ENCODE measurements around the gene COL4A6. TPM values are rescaled to one million over a fixed set of nuclear protein-coding genes. Genes with fewer than 3 reads are reported as not detected.

COL4A6 gene
- total RNA-seq, 1 experiment from 2014 or later: not detected

DNA sequence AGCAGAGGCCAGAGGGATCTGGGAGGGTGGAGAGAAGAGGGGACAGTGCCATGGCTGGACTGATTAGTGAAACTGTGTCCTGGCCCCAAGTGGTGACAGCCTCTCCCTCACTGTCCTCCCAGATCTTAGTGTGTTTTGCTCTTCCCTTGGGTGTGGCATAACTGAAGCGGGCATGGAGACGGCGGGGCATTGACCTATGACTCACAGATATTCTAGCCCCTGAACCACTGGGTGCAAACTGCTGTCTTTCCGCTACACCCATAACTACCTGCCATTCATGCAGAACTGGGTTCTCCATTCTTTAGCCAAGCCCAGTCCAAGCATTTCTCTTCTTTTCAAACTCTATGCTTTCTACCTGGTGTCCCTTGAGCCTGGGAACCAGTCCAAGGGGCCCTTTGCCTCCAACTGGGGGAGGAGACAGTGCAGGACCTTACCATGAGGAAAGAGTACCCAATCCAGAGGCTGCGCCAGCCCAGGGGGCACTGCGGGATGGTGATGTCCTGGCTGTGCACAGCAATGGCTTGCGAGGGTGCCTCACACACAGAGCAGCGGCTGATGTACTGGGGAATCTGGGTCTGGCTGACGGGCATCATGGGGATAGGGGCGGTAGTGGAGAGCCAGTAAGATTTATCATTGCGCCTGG lies 279.1 kb downstream of the COL4A6 start:
- DNase-seq (ENCODE audit: low read depth, low spot score): no peak
- in situ Hi-C loops (cut with HindIII; ENCODE audit: low pct_unique_long_range_greater_than_20kb, low sequenced_read_pairs): no loop called here

DNA sequence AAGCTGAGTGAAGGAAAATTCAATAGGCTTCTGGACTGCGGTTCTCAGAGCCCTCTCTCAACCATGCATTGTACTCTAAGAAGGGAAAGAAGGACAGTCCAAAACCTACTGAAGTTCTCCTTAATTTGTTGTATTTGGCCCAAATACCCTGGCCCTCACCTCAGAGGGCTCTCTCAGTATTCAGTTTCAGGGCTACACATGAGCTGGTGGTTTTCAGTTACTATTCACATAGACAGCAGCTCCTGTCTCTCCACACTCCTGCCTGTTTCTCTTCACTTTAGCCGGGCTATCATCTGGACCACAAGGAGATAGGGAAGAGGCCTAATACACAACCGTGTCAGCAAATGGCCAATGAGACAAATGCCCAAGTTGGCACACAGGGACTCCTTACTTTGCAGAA lies 280.6 kb downstream of the COL4A6 start:
- in situ Hi-C loops (cut with HindIII; ENCODE audit: low pct_unique_long_range_greater_than_20kb, low sequenced_read_pairs): no loop called here
- no peak for DNase-seq (ENCODE audit: low read depth, low spot score)

DNA sequence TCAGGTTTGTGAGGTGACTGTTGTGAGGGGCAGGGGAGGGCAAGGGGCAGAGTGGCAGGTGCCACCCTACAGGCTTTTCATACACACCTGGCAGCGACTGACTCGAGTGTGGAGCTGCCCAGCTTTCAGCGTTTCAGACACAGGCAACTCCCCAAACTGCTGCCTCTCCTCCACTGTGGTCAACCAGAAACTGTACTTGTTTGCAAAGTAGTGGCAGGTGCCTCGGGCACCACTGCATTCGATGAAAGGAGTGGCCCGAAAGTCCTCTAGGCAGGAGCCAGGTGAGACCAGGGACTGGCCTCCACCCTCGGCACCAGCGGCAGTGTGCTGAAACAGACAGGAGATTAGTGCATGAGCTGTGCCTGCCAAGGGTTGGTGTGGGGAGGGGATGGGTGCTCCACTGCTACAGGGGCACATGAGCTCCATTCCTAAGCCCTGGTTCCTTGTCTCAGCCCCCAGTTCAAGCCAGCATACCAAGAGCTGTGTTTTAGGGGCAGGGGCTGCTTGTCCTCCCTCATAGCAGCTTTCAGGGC lies 281.2 kb downstream of the COL4A6 start:
- in situ Hi-C loops (cut with HindIII; ENCODE audit: low pct_unique_long_range_greater_than_20kb, low sequenced_read_pairs): no loop called here
- no peak for DNase-seq (ENCODE audit: low read depth, low spot score)

DNA sequence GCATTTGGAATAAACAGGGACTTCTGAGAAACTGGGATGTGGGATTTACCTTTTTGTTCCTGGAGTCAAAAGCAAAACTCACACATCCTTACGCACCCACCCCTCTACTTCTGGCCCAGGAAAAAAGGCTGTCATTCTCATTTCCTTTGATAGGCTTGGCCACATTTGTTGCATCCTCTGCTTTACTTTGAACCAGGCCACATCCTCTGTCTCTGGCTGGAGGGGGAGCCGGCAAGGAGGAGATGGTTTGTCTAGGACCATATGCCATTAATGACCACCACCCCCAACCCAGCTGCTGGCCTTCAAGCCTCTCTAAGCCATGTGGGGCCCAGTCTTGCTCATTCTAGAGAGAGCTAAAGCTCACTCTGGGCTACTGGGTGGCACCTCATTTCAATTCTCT lies 282.1 kb downstream of the COL4A6 start:
- in situ Hi-C loops (cut with HindIII; ENCODE audit: low pct_unique_long_range_greater_than_20kb, low sequenced_read_pairs): no loop called here
- no peak for DNase-seq (ENCODE audit: low read depth, low spot score)

DNA sequence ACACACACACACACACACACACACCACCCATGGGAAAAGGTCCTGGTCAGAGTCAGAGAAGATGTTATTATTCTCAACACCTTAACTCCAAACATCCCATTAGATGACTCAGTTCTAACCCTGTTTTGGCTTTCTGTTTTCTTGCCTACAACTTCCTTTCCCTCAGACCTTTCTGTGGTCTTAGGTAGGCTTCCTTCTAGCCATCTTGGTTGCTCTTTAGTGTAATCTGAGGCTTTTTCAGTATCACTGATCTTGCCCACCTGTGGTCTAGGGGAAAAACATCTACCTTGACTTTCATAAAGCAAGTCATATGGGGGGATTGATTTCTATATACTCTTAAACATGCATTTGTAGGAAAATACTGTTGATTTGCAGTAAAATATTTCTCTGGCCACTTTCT lies 289.7 kb downstream of the COL4A6 start:
- in situ Hi-C loops (cut with HindIII; ENCODE audit: low pct_unique_long_range_greater_than_20kb, low sequenced_read_pairs): no loop called here
- no peak for DNase-seq (ENCODE audit: low read depth, low spot score)

DNA sequence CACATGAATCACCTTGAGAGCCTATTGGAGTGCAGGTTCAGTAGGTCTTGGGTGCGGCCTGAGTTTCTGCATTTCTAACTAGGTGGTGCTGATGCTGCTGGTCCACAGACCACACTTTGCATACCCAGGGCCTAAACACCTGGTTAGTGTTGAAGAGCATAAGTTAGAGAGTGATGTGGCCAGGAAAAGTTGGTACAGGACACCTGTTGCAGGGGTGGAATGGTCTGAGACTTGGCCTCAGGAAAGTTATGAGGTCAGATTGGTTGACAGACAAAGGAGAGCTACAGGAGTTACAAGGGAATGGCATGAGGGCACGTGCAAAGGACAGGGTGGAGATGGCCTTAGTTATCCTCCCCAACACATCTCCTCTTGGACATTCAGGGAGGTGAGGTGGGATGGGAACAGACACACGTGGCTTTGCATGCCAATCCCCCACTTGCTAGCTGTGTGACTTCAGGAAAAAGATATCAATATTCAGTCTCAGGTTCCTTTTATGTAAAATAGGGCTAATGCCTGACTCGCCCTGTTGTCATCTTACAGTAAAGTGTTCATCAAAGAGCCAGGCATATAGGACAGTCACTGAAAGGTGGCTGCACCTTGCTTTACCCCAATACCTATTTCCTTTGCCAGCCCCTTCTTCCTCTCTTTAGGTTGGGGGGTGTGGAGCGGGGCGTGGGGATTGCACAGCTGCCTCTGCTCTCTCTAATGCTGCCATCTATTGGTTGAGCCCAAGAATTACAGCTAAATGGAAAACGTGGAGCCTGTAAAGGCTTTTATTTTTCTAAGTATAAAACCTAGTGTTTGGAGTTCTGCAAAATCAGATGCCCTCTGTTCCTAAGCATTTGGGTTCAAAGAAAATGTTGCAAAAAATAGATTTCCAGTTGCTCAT lies 299.2 kb downstream of the COL4A6 start:
- in situ Hi-C loops (cut with HindIII; ENCODE audit: low pct_unique_long_range_greater_than_20kb, low sequenced_read_pairs): no loop called here

DNA sequence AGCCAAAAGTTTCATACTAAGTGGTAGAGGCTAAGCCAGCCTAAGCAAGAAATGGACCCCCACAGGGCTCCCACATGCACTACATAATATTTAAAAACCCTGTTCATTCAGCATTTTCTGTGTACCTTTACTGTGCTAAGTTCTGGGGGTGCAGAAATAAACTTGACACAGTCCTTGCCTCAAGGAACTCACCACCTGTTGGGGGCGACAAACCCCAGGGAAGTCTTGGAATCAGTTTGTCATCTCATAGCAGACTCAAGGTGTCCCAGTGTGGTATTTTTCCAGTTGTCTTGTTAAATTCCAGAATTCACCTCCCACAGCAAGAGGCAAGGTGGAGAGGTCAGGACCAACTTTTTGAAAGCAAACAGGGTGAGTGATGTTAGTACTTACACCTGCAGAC lies 303.5 kb downstream of the COL4A6 start:
- no peak for DNase-seq (ENCODE audit: low read depth, low spot score)
- in situ Hi-C loops (cut with HindIII; ENCODE audit: low pct_unique_long_range_greater_than_20kb, low sequenced_read_pairs): no loop called here

More for the DNA sequence above, 299.2 kb downstream of the COL4A6 start:
- DNase-seq (ENCODE audit: low read depth, low spot score): peak; percentile 34

DNA sequence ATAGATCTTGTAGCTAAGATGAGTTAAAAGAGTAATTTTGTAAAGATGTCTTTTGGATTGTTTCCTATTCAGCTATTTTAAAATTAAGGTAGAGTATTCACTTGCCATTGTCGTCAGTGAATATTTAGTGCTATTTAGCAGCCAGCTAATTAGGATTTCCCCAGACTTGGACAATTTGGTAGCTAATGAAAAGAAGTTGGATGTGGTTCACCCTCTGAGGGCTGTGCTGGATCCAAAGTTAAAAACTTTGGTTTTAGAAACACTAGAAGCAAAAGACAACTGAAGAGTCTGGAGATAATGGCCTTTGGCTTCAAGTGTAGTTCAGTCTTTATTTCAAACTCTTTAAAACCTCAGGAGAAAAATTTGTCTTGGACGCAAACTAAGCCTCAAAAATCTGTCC lies 305.3 kb downstream of the COL4A6 start:
- in situ Hi-C loops (cut with HindIII; ENCODE audit: low pct_unique_long_range_greater_than_20kb, low sequenced_read_pairs): no loop called here
- DNase-seq (ENCODE audit: low read depth, low spot score): no peak

DNA sequence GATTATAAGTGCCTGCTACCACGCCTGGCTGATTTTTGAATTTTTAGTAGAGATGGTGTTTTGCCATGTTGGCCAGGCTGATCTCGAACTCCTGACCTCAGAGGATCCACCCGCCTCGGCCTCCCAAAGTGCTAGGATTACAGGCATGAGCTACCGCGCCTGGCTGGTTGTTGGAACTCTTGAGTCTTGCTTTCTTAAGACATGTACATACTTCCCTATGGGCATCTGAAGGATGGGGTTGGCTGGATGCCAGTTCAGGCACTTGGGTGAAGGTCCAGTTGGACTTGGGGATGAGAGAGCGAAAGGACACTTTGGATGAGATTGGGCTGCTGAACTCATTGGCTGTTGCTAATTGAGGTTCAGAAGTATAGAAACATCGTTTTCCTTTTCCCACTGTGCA lies 306.2 kb downstream of the COL4A6 start:
- no peak for DNase-seq (ENCODE audit: low read depth, low spot score)
- in situ Hi-C loops (cut with HindIII; ENCODE audit: low pct_unique_long_range_greater_than_20kb, low sequenced_read_pairs): no loop called here

DNA sequence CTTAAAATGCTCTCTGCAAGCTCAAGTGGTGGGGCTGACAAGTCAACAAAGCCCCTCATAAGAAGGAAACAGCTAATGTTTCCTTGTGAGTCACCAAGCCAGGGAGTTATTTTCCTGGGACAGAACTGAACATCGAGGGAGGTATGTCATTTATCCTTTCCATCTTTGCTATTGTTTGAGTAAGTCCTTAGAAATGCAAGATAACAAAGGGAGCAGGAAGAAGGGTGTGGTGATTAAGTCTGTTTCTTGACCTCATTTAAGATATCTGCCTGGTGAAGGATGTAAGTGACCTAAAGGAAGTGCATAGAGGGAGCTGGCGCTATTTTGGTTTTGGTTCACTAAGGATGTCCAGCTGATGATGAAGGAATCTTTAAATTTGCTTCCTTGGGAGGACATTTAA lies 306.8 kb downstream of the COL4A6 start:
- DNase-seq (ENCODE audit: low read depth, low spot score): no peak
- in situ Hi-C loops (cut with HindIII; ENCODE audit: low pct_unique_long_range_greater_than_20kb, low sequenced_read_pairs): no loop called here

DNA sequence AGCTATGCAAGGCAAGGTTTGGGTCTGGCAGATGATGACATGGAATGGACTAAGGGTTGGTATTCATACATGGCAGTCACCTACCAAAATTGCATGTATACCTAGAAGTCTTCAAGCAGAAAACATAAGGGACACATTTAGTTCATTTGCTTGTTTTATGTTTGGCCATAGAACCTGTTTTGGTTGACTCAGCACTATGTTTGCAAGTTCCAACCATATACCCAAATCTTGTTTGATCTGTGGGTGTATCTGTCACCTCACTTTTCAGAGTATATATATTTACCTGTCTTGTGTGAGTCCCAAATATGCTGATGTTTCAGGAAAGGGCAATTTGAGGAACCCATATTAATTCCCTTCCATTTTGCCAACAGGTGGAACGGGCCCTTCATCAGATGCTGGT lies 307.3 kb downstream of the COL4A6 start:
- DNase-seq (ENCODE audit: low read depth, low spot score): no peak
- in situ Hi-C loops (cut with HindIII; ENCODE audit: low pct_unique_long_range_greater_than_20kb, low sequenced_read_pairs): no loop called here

DNA sequence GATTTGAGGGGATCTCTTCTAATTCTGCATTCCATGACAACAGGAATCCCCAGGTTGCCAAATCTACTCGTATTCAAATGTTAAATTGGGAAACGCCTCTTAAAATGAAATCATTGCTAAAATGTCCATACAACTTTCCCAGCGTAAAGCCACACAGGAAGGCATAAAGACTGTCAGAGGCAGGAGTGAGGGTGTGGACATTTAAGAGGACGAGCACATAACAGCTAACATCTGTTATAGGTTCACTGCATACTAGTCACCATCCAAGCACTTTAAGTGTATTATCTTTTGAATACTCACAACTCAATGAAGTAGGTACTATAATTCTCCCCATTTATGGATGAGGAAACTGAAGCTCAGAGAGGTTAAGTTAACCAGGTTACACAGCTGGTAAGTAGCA lies 311.1 kb downstream of the COL4A6 start:
- DNase-seq (ENCODE audit: low read depth, low spot score): no peak
- in situ Hi-C loops (cut with HindIII; ENCODE audit: low pct_unique_long_range_greater_than_20kb, low sequenced_read_pairs): no loop called here

DNA sequence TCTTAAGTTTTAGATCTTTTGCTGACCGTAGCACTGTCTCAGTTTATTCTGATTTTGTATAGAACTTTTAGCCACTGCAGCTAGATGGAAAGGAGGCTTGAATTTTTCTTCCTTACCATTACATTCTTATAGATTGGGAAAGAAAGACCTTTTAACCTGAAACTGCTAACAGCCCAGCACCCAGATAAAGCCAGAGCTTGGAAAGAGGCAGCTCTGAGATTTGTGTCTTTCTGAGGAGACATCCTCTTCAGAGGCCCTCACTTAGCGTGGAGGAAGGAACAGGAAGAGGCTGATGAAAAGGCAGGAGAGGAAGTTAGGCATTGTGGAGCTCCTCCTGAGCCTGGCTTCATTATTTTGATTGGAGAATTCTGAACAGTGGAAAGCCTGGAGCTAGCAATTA lies 311.6 kb downstream of the COL4A6 start:
- DNase-seq (ENCODE audit: low read depth, low spot score): no peak
- in situ Hi-C loops (cut with HindIII; ENCODE audit: low pct_unique_long_range_greater_than_20kb, low sequenced_read_pairs): no loop called here

DNA sequence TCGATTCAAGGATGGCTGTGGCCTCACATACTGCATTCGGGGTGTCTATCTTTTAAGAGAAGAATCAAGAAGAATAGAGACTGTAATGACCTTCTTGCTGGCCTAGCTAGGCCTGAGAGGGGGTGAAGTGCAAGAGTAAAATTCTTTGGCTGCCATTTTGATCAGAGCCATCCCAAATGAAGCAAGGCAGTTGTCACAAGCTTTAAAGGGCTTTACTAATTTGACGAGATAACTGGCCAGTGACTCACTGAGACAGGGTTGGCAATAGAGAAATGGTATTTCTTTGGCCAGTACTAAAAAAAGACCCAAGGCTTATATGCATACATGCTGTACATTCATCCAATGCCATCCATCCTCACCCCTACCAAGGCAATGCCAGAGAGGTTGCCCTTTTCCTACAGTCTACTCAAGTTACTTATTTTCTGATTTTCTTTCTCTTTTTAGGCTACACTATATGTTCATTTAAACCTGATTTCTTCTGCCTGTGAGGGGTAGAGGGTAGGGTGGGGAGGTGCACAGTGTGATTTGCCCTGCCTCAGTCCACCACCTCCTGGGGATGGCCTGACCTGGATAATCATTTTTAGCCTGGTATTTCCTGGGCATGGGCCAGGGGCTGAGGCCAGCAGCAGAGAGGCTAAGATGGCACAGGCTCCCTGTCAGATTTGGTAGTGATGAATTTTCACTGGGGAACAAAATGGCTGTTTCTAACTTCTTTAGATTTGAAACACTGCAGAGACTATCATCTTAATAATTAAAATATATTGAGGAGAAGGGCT lies 314.4 kb downstream of the COL4A6 start:
- no peak for DNase-seq (ENCODE audit: low read depth, low spot score)
- in situ Hi-C loops (cut with HindIII; ENCODE audit: low pct_unique_long_range_greater_than_20kb, low sequenced_read_pairs): no loop called here

DNA sequence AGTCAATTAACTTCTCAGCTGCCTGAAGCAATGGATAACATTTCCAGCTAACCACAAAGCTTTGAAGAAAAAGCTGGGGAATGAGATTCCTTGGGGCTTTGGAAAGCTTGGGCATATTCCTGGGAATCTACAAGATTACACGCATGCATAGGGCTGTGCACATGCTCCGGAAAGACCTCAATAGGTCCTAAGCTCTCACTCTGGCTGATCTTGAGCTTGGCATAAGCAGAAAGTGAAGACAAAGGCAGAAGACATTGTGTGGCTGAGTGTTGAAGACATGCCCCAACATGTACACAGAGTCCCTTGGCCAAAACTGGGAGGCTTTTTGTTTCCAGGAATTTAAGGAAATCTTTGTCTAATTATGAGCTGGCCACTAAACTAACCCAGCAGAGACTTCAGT lies 315.5 kb downstream of the COL4A6 start:
- in situ Hi-C loops (cut with HindIII; ENCODE audit: low pct_unique_long_range_greater_than_20kb, low sequenced_read_pairs): no loop called here
- DNase-seq (ENCODE audit: low read depth, low spot score): peak; percentile 56

DNA sequence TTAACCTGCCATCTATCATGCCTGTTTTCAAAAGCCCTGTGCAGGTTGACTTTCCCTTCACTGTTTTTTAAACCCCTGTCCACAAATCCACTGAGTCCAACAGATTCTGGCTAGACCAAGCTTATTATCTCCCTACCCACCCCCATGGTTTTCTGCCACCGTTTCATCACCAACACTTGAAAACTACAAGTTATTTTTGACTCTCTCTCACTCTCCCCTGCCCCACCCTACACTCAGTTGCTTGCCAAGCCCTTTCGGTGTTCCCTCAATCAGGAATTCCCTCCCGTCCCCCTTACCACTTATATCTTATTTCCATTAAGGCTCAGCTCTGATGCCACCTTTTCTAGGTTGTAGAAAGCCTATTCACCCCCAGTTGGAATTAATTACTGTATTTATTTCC lies 316.9 kb downstream of the COL4A6 start:
- no peak for DNase-seq (ENCODE audit: low read depth, low spot score)
- in situ Hi-C loops (cut with HindIII; ENCODE audit: low pct_unique_long_range_greater_than_20kb, low sequenced_read_pairs): no loop called here

DNA sequence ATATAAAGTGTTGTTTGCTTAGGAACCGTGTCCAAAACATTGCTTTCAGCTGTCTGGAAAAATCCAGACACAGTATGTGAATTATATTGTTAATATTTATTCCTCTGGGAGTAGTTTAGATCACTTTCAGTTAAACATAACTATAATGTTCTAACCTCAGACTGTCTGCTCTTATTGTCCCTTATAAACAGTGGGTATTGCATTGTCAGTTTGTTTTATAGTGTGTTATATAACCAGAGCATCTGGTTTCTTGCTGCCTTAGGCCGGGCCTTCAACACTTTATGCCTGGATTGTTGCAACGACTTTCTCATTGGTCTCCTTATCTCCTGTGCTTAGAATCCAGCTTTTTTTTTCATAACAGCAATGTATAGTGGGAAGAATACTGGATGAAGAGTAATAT lies 320.2 kb downstream of the COL4A6 start:
- in situ Hi-C loops (cut with HindIII; ENCODE audit: low pct_unique_long_range_greater_than_20kb, low sequenced_read_pairs): no loop called here
- DNase-seq (ENCODE audit: low read depth, low spot score): no peak

DNA sequence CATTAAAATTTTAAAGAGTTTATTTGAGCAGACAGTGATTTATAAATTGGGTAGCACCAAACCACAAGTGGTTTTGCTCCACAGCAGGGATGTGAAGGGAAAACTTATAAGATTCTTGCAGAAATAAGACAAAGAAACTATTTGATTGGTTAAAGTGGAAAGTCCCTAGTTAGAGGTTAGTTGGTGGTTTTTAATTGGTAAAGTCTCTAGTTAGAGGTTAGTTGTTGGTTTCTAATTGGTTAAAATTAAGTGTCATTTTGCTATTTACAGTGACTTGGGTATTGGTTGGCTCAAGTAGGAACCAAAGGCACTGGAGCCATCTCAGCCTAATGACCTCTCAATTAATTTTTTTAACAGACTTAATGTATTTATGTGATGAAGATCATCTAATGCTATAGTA lies 323.7 kb downstream of the COL4A6 start:
- in situ Hi-C loops (cut with HindIII; ENCODE audit: low pct_unique_long_range_greater_than_20kb, low sequenced_read_pairs): no loop called here
- DNase-seq (ENCODE audit: low read depth, low spot score): no peak

Data from SK-MEL-5 (cell line).